ENCODE data around the gene GLI2.

GRCh38 chr2:120783371-120783791 lies 47.7 kb downstream of the GLI2 start:
- no peak for TF ChIP-seq MTF2 (CRISPR knock-in tag; IDR thresholded peaks at IDR 0.05; ENCODE audit: borderline replicate concordance)
- no peak for TF ChIP-seq EP300 (IDR thresholded peaks at IDR 0.05; ENCODE audit: low read depth in 2 of 2, low read length in 2 of 2)
- no peak for TF ChIP-seq EP300 (CRISPR knock-in tag; IDR thresholded peaks at IDR 0.05; ENCODE audit: borderline replicate concordance)
